HL-60/S4 (cell line): Measurements from ENCODE around the gene TFPI.
"Not testable (repeated sequence)": the region's sequence is repeated elsewhere in the genome, so short reads cannot be mapped to it uniquely, and the experiment has no call there.

Source experiments
- in situ Hi-C: fragments of 300-500 bp; cut with MboI; formaldehyde crosslinking; loops from 2 replicates; pipeline ENCODE4 v1.14.3; 2022; ENCODE audit warnings: low sequenced_read_pairs

Gene TFPI

DNA sequence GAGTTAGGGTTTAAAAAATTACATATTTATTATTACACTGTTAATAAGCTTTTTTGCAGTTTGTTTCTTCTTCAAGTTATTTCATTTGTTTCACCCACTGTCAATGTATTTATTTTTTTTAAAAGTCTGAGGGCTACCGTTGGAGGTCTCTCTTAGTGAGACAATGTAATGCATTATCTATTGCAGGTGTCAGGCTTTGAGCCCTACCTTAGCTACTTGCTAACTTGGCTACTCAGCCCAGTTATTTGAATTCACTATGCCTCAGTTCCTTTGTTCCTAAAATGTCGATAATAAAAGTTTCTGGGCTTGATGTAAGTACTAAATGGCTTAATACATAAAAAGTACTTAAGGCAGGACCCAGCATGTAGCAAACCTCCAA lies 458 bp upstream of the TFPI start:
- in situ Hi-C loops = no loop called here

DNA sequence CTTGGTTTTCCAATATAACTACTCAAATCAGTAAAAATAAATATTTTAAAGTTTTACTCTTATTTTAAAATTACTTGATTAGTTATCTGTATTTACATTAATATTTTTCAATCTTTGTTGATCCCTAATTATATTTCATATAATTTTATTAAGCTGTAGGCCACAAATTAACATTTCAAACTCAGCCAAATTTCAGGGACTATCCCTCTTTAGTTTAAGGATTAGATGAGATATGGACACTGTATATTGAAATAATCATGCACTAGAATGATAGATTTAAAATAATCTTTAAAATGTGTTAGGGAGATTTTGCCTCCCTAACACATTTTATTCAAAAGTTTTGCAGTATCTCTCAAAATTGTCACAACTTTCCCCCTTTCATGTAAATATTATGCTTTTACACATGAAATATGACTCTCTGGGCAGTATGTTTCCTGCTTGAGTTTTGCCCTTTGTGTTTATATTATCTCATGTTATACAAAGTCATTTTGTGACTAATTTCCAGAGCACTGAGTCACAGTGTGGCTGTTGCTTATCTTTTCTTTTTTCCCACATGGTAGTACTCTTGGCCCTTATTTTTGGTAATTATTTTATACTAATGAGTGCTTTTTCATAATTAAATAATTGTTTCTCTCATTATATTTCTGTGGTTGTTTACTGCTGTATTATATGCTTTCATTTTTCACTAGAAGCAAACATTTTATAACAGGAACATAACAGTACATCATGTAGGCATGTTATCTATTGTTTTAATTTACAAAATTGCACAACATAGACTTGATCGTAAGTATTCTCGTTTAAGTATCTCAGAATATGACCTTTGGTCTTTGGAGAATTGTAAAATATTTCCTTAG lies 1.2 kb downstream of the TFPI start:
- in situ Hi-C loops = no loop called here

GRCh38 chr2:187552381-187552780 lies 1.9 kb downstream of the TFPI start:
- in situ Hi-C loops = no loop called here

GRCh38 chr2:187550857-187551256 lies 3.4 kb downstream of the TFPI start:
- in situ Hi-C loops = no loop called here

GRCh38 chr2:187549951-187550555 lies 4.2 kb downstream of the TFPI start:
- in situ Hi-C loops = no loop called here

GRCh38 chr2:187549193-187549592 lies 5.0 kb downstream of the TFPI start:
- in situ Hi-C loops = no loop called here

DNA sequence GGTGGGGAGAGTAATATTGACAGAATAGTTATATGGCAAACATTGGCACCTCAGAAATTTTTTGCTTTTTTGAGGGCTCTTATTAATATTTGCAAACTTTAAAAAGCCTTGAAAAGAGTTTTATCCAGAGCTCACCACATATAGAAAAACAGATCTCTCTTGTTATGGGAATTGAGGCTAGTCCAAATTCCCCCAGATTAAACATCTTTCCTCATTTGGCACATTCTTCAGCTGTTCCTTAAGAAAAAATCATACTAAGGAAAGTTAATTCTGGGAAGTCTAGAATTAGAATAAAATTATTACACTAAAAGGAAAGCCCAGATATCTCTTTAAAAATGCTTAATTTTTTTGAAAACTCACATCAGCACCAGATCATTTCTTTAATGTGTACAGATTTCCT lies 5.6 kb downstream of the TFPI start:
- in situ Hi-C loops = no loop called here

DNA sequence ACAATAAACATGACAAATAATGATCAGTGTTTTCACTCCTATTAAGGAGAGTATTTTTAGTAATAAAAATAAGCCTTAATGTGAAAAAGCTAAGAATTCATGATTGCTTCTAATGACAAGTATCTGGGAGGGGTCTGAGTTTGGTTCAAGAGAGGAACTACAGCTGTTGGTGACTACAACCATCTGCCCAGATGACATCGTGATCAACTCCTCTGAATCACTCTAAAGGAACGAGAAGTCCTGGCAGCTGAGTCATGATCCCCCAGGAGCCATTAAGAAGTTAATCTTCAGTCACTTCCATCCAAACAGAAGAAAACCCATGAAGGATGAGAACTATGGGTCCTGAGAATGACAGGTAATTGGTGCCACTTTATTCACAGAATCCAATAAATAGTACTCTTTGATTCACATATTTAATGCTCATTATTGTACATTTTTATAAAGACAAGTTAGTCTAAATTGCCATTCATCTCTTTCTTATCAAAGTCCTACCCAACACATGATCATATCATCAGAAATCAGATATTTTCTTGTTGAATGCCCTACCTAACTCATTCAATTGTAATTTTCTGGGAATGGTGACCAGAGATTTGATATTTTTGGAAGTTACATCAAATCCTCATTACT lies 6.8 kb downstream of the TFPI start:
- in situ Hi-C loops = no loop called here

DNA sequence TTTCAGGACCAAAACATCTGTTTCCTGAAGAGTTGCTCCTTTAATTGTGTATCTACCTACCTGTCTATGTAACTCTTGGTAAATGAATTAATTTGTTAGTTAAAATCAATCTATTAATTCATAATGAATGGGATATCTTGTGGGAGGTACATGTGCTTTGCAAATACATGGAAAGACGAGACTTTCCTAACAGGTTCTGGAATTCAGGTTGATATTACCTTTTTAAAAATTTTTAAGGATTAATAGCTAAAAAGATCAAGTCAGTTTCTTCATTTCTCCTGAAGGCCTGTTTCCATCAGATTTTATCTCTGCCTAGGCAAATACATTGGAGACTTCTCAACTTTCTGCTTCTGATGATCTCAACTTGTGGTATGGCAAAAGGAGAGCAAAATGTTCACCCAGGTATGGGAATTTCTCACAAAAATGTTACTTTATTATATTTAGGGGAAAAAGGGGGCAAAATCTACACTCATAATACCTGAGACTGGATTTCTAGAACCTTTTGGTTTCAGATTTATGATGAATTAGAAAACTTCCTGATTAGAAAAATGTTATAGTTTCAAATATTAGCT lies 7.4 kb downstream of the TFPI start:
- in situ Hi-C loops = no loop called here

DNA sequence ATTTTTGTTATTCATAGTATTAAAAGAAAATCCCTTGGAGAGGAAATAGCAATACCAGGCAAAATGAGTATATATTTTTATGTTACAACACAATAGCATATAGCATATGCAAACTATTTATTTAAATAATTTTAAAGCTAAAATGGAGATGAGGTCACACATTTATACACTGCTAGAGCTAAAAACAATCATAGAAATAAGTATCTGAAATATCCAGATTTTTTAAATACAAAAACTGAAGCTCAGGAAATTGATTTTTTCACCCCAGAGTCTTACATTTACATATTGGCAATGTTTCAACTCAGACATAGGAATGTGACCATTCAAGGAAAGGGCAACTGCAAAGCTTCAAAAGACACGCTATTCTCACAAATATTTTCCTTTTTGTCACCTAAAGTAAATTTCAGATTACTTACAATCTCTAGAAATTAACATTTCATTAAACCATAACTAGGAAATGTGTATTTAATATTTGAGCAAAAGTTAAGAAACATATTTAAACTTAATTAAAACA lies 8.9 kb downstream of the TFPI start:
- in situ Hi-C loops = no loop called here

- in situ Hi-C loops = no loop called here
Measured at GRCh38 chr2:187544371-187545080, 9.7 kb downstream of the TFPI start.

DNA sequence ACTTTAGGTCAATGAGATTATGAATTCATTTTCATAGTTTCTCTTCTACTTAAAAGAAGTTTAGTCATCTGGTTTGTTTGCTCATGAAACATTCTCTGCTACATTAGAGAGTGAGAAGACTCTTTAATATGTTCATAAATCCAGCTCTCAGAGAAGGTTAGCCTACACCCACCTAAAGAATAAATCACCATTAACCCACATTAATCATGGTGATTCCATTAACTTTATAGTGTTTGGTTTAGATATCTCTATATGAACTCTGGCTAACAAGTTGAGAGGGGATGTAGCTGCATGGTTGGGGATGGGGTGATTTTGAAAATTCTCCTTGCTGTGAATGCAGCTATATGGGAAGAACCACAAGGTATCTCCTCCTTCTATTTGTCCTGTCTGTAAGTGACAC lies 10.7 kb downstream of the TFPI start:
- in situ Hi-C loops = no loop called here

GRCh38 chr2:187542123-187542522 lies 12.1 kb downstream of the TFPI start:
- in situ Hi-C loops = no loop called here

DNA sequence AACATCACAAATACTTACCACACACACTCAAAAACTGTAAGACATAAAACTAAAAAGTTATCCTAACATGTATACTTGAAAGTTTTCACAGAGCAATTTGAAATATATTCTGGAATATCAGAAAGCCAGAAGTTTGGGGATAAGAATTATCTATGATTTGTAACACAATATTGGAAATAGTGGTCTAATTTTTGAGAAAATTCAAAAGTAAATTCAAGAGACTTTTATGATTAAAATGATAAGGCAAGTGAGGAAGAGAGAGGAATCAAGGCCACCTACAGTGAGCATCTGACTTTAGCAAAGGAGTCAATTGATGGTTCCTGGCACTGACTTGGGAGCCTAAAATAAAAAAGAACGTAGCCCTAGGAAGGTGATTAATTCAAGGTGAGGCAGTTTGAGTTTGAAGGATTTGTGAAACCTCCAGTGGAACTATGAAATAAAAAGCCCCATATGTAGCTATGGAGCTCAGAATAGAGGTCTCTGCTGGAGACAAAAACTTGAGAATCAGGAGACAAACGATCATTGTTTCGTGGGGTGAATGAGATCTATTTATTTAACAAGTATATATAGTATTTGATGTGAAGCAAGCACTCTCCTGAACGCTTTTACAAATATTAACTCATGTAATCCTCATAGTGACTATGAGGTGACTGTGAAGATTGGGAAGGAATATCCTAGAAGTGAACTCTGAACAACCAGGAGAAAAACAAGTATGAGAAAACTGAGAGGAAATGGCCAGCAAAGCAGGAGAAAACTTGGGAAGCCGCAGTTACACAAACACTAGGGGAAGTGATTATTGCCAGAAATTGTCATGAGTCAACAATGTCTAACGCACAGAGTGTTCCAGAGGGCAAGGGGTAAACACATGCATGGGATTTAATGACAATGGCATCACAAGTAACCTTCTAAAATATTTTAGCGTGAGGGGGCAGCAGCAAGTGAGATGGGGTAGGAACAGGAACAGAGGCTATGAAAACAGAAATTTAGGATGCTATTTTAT lies 12.8 kb downstream of the TFPI start:
- in situ Hi-C loops = no loop called here

DNA sequence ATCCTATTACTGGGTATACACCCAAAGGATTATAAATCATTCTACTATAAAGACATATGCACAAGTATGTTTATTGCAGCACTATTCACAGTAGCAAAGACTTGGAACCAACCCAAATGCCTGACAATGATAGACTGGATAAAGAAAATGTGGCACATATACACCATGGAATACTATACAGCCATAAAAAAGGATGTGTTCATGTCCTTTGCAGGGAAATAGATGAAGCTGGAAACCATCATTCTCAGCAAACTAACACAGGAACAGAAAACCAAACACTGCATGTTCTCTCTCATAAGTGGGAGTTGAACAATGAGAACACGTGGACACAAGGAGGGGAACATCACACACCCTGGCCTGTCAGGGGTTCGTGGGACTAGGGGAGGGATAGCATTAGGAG lies 16.0 kb downstream of the TFPI start:
- in situ Hi-C loops = not testable (repeated sequence)

DNA sequence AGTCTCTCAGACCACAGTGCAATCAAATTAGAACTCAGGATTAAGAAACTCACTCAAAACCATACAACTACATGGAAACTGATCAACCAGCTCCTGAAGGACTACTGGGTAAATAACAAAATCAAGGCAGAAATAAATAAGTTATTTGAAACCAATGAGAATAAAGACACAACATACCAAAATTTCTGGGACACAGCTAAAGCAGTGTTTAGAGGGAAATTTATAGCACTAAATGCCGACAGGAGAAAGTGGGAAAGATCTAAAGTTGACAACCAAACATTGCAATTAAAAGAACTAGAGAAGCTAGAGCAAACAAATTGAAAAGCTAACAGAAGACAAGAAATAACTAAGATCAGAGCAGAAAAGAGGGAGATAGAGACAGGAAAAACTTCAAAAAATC lies 18.9 kb downstream of the TFPI start:
- in situ Hi-C loops = not testable (repeated sequence)

DNA sequence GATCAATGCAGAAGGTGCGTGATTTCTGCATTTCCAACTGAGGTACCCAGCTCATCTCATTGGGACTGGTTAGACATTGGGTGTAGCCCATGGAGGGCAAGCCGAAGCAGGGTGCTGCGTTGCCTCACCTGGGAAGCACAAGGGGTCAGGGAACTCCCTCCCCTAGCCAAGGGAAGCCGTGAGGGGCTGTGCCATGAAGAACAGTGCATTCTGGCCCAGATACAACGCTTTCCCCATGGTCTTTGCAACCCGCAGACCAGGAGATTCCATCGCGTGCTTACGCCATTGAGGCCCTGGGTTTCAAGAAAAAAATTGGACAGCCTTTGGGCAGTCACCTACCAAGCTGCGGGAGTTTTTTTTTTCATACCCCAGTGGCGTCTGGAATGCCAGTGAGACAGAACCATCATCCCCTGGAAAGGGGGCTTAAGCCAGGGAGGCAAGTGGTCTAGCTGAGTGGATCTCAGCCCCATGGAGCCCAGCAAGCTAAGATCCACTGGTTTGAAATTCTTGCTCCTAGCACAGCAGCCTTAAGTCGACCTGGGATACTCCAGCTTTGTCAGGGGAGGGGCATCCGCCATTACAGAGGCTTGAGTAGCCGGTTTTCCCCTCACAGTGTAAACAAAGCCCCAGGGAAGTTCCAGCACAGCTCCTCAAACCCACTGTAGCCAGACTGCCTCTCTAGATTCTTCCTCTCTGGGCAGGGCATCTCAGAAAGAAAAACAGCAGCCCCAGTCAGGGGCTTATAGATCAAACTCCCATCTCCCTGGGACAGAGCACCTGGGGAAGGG lies 21.7 kb downstream of the TFPI start:
- in situ Hi-C loops = no loop called here

DNA sequence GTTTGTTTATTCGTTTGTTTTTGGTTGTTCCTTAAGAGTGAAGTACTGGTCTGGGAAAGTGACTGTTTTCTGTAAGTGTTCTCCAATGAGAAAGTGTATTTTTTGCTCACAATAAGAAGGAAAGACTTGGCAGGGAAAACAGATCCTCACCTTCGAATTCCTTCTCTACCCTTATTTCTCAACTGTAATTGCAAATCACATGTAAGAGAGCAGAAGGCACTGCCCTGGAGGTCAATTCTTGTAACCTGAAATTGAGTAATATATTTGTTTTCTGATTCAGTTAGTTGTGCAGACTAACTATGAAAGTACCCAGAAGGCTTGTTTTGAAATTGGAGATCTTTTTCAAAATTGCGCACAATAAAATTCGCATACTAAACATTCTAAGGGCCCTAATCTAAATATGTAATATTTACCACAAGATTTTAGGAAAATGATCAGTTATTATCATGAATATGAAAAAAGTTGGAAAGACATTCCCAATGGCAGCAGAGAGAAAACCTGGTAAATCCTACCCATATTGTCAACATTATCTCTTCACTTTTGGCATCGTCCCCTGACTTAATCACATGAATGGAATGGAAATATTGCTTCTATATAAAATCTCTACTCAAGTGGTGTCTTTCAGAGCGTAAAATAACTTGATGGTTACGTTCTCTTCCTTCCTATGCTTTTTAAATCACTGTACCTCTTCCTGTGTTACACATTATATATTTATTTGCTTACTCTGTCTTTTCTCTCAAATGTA lies 24.1 kb downstream of the TFPI start:
- in situ Hi-C loops = no loop called here
